ENCODE results near the gene PTPRE.

DNA sequence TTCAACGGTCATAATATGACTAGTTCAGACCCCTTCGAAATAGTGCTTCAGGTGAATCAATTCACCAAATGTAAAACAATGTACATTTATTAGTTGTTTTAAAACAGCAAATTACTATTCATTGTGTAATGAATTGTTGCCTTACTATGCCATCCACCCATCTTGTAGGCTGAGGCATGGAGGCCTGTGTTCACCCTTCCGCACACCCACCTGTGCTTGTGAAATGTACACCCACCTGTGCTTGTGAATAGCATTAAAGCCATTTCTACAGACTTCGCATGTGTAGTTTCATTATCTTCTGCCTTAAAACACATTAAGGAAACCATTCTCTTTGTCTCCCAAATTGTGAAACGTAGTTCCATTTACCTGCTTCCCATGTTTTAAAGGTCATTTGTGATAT, 31.0 kb upstream of the PTPRE start:
- TF ChIP-seq, protein P1, sequence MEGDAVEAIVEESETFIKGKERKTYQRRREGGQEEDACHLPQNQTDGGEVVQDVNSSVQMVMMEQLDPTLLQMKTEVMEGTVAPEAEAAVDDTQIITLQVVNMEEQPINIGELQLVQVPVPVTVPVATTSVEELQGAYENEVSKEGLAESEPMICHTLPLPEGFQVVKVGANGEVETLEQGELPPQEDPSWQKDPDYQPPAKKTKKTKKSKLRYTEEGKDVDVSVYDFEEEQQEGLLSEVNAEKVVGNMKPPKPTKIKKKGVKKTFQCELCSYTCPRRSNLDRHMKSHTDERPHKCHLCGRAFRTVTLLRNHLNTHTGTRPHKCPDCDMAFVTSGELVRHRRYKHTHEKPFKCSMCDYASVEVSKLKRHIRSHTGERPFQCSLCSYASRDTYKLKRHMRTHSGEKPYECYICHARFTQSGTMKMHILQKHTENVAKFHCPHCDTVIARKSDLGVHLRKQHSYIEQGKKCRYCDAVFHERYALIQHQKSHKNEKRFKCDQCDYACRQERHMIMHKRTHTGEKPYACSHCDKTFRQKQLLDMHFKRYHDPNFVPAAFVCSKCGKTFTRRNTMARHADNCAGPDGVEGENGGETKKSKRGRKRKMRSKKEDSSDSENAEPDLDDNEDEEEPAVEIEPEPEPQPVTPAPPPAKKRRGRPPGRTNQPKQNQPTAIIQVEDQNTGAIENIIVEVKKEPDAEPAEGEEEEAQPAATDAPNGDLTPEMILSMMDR (IDR thresholded peaks at IDR 0.05) = no peak
- no peak for TF ChIP-seq POLR2A (IDR thresholded peaks at IDR 0.05)

All from body of pancreas (tissue), 4 donors.